ENCODE data around the gene TRIO.

DNA sequence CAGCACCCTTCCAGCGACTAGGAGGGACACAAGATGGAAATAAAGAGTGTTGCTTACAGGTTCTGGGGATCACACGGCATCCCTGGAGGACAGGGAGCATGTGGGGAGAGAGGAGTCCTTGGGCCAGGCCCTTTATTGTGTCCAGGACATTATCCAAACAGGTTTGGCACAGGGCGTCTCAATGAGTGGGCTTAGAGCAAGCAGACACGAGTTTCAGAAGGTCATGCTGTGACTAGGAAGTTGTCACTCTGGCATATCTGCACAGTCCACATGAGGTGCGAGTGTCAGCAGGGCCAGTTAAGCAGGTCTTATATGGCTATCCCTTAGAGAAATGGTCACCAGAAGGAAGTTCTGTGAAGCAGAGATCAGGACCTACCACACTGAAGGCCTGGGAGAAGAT, 263.9 kb downstream of the TRIO start:
- TF ChIP-seq POLR2AphosphoS5 (IDR thresholded peaks at IDR 0.05; ENCODE audit: borderline replicate concordance, low read depth, low read length) (no peak), EZH2 (IDR thresholded peaks at IDR 0.05) (no peak)
